SK-N-SH (cell line): Measurements from ENCODE around the gene PEAK1.

Source experiments
- CTCF ChIP-seq: fragments of 200-600 bp; sonication (generic); IDR thresholded peaks from 2 replicates; pipeline ENCODE4 v1.6.1; 2017; ENCODE audit warnings: antibody characterized with exemption, mild to moderate bottlenecking, moderate library complexity
- GATA2 ChIP-seq: sonication (generic); formaldehyde crosslinking; IDR thresholded peaks from 2 replicates; pipeline ENCODE4 v1.5.0; 2020; ENCODE audit warnings: mild to moderate bottlenecking, missing genetic modification reagents
- REST ChIP-seq: IDR thresholded peaks from 2 replicates; pipeline ENCODE4 v1.6.1; 2012; ENCODE audit warnings: mild to moderate bottlenecking, low read depth, low read length, moderate library complexity
- SIN3A ChIP-seq: IDR thresholded peaks from 2 replicates; pipeline ENCODE4 v1.6.1; 2012; ENCODE audit warnings: low read depth, mild to moderate bottlenecking, low read length, moderate library complexity, borderline replicate concordance
- TEAD4 ChIP-seq: IDR thresholded peaks from 2 replicates; pipeline ENCODE4 v1.4.0; 2012; ENCODE audit warnings: mild to moderate bottlenecking, borderline replicate concordance; ENCODE audit not compliant: insufficient read depth
- USF2 ChIP-seq: fragments of 150-350 bp; IDR thresholded peaks from 2 replicates; pipeline ENCODE4 v1.6.1; 2017; ENCODE audit warnings: antibody characterized with exemption, low read length, low read depth, borderline replicate concordance

GRCh38 chr15:77276096-77276495, 143.8 kb downstream of the PEAK1 start:
- TF ChIP-seq CTCF: no peak
- TF ChIP-seq REST: no peak
- no peak for TF ChIP-seq SIN3A
- no peak for TF ChIP-seq USF2
- TF ChIP-seq GATA2 (CRISPR knock-in tag): no peak
- no peak for TF ChIP-seq TEAD4
